Measurements from ENCODE around the gene CHST9.

Gene CHST9

GRCh38 chr18:26864658-26865057 lies 320.4 kb downstream of the CHST9 start:
- H3K4me3 ChIP-seq (ENCODE audit: low read depth, low read length) = no peak overlapping the region
- DNase-seq (ENCODE audit: low read depth) = no peak
- no peak for TF ChIP-seq CTCF (IDR thresholded peaks at IDR 0.05; ENCODE audit: control insufficient read depth, extremely low read depth, insufficient read depth)

- TF ChIP-seq CTCF (IDR thresholded peaks at IDR 0.05; ENCODE audit: control insufficient read depth, extremely low read depth, insufficient read depth) = no peak
- no peak for DNase-seq (ENCODE audit: low read depth)
- peak overlapping the region; percentile 49 for H3K4me3 ChIP-seq (ENCODE audit: low read depth, low read length)
Measured at GRCh38 chr18:26863921-26864497, 321.1 kb downstream of the CHST9 start.

- peak overlapping the region; percentile 49 for H3K4me3 ChIP-seq (ENCODE audit: low read depth, low read length)
- peak; percentile 81 for DNase-seq (ENCODE audit: low read depth)
- no peak for TF ChIP-seq CTCF (IDR thresholded peaks at IDR 0.05; ENCODE audit: control insufficient read depth, extremely low read depth, insufficient read depth)
Measured at GRCh38 chr18:26863122-26863879, 321.8 kb downstream of the CHST9 start.

GRCh38 chr18:26862084-26862483 lies 323.0 kb downstream of the CHST9 start:
- no peak overlapping the region for H3K4me3 ChIP-seq (ENCODE audit: low read depth, low read length)
- DNase-seq (ENCODE audit: low read depth) = no peak
- no peak for TF ChIP-seq CTCF (IDR thresholded peaks at IDR 0.05; ENCODE audit: control insufficient read depth, extremely low read depth, insufficient read depth)

Measured in LNCaP clone FGC (cell line).